Measurements from ENCODE around the gene ACSM6. TPM values are rescaled to one million over a fixed set of nuclear protein-coding genes. Genes with fewer than 3 reads are reported as not detected.

The ACSM6 gene
- polyA plus RNA-seq, 1 donor (not counting 4 experiments of a cell fraction or from before 2014, with no cell fraction given) = not detected

GRCh38 chr10:95253007-95253406 lies 59.0 kb downstream of the ACSM6 start:
- Histone ChIP-seq H4K20me1 (ENCODE audit: control insufficient read depth, extremely low read depth, insufficient read depth, low read length) (no peaks in the 10 kb centered on the region), H3K4me1 (ENCODE audit: control insufficient read depth, extremely low read depth, insufficient read depth, low read length) (peaks cover 10% of the 10 kb centered on the region), H3K9ac (ENCODE audit: control insufficient read depth, extremely low read depth, insufficient read depth, low read length) (no peak overlapping the region), H3K79me2 (ENCODE audit: control insufficient read depth, insufficient read depth, low read length) (peaks cover 84% of the 10 kb centered on the region), H3K36me3 (ENCODE audit: control insufficient read depth in 2 of 2, extremely low read depth in 1 of 2, insufficient read depth in 2 of 2, low read length in 2 of 2) (peaks cover 18 to 22% of the 10 kb centered on the region in 2 experiments), H3K9me1 (ENCODE audit: control insufficient read depth, extremely low read depth, insufficient read depth, low read length) (no peaks in the 10 kb centered on the region), H3K9me3 (ENCODE audit: control insufficient read depth, low read depth, low read length) (no peaks in the 10 kb centered on the region), H2AFZ (ENCODE audit: control insufficient read depth, low read length) (no peak overlapping the region), H3K4me3 (ENCODE audit: control insufficient read depth in 2 of 3, extremely low read depth in 1 of 3, insufficient read depth in 2 of 3, low read depth in 1 of 3, low read length in 3 of 3) (no peak overlapping the region), H3K27me3 (ENCODE audit: control insufficient read depth, extremely low read depth, insufficient read depth, low read length) (no peaks in the 10 kb centered on the region), H3K4me2 (ENCODE audit: control insufficient read depth, extremely low read depth, insufficient read depth, low read depth, low read length) (no peak overlapping the region), H3K27ac (ENCODE audit: control insufficient read depth, insufficient read depth, low read length) (no peak overlapping the region)
- dilution Hi-C loops (cut with MboI; ENCODE audit: extremely low pct_ligation_motif_present, low sequenced_read_pairs) = no loop called here
- no peak for TF ChIP-seq EZH2 (IDR thresholded peaks at IDR 0.05; ENCODE audit: low read length)
- no peak for TF ChIP-seq CTCF (optimal IDR thresholded peaks at IDR 0.05 in 1 of 3, IDR thresholded peaks at IDR 0.05 in 1 of 3, conservative IDR thresholded peaks at IDR 0.05 in 1 of 3; ENCODE audit: extremely low read depth in 1 of 3, insufficient read depth in 2 of 3, low read length in 3 of 3)
- FAIRE-seq (no peak), DNase-seq (ENCODE audit: low read depth, low spot score) (no peak)

- no peak overlapping the region for H3K4me2 ChIP-seq (ENCODE audit: control insufficient read depth, extremely low read depth, insufficient read depth, low read depth, low read length)
- no peak overlapping the region for H3K4me3 ChIP-seq (ENCODE audit: control insufficient read depth in 2 of 3, extremely low read depth in 1 of 3, insufficient read depth in 2 of 3, low read depth in 1 of 3, low read length in 3 of 3)
- dilution Hi-C loops (cut with MboI; ENCODE audit: extremely low pct_ligation_motif_present, low sequenced_read_pairs) = no loop called here
- H3K27me3 ChIP-seq (ENCODE audit: control insufficient read depth, extremely low read depth, insufficient read depth, low read length) = no peaks in the 10 kb centered on the region
- no peak overlapping the region for H3K27ac ChIP-seq (ENCODE audit: control insufficient read depth, insufficient read depth, low read length)
- H3K9ac ChIP-seq (ENCODE audit: control insufficient read depth, extremely low read depth, insufficient read depth, low read length) = no peak overlapping the region
- peaks cover 88% of the 10 kb centered on the region for H3K79me2 ChIP-seq (ENCODE audit: control insufficient read depth, insufficient read depth, low read length)
- H3K4me1 ChIP-seq (ENCODE audit: control insufficient read depth, extremely low read depth, insufficient read depth, low read length) = peaks cover 4% of the 10 kb centered on the region
- no peaks in the 10 kb centered on the region for H3K9me3 ChIP-seq (ENCODE audit: control insufficient read depth, low read depth, low read length)
- no peak overlapping the region for H2AFZ ChIP-seq (ENCODE audit: control insufficient read depth, low read length)
- FAIRE-seq (no peak), DNase-seq (ENCODE audit: low read depth, low spot score) (no peak)
- no peaks in the 10 kb centered on the region for H4K20me1 ChIP-seq (ENCODE audit: control insufficient read depth, extremely low read depth, insufficient read depth, low read length)
- H3K36me3 ChIP-seq (ENCODE audit: control insufficient read depth in 2 of 2, extremely low read depth in 1 of 2, insufficient read depth in 2 of 2, low read length in 2 of 2) = peaks cover 18 to 21% of the 10 kb centered on the region in 2 experiments
- H3K9me1 ChIP-seq (ENCODE audit: control insufficient read depth, extremely low read depth, insufficient read depth, low read length) = no peaks in the 10 kb centered on the region
- no peak for TF ChIP-seq CTCF (optimal IDR thresholded peaks at IDR 0.05 in 1 of 3, IDR thresholded peaks at IDR 0.05 in 1 of 3, conservative IDR thresholded peaks at IDR 0.05 in 1 of 3; ENCODE audit: extremely low read depth in 1 of 3, insufficient read depth in 2 of 3, low read length in 3 of 3)
- no peak for TF ChIP-seq EZH2 (IDR thresholded peaks at IDR 0.05; ENCODE audit: low read length)
These were observed 59.6 kb downstream of the ACSM6 start for GRCh38 chr10:95253686-95254085.
